SK-N-SH (cell line): ENCODE measurements around the gene FANCD2OS. TPM values are rescaled to one million over a fixed set of nuclear protein-coding genes. Genes with fewer than 3 reads are reported as not detected.

ENCODE experiments used
- CTCF ChIA-PET: fragments of 300-600, 350-600 bp; formaldehyde crosslinking; extraction: SDS; loops from one replicate; lab custom pipeline; 2021; lab: Yijun Ruan, JAX
- POLR2A ChIA-PET: fragments of 350-600 bp; sonication (Branson Sonifier 250); formaldehyde crosslinking; extraction: SDS; loops from one replicate; lab custom pipeline; 2020; ENCODE audit warnings: antibody characterized with exemption, inconsistent platforms; lab: Yijun Ruan, JAX
- DNase-seq: peaks from one replicate; pipeline ENCODE4 v3.0.0; 2012
- H2AFZ ChIP-seq: fragments of 200-600 bp; sonication (generic); 2 replicates; pipeline ENCODE4 v1.8.1; 2016; ENCODE audit warnings: antibody characterized with exemption, mild to moderate bottlenecking, low read depth
- H3F3A ChIP-seq: fragments of 200-600 bp; sonication (generic); replicated peaks from 2 replicates; pipeline ENCODE3; 2016; ENCODE audit warnings: antibody characterized with exemption, mild to moderate bottlenecking; ENCODE audit not compliant: insufficient read depth
- H3K27ac ChIP-seq, 2 experiments: fragments of 200-500 bp in 1 of 2; fragments of 200-600 bp in 1 of 2; sonication (Bioruptor generic) in 1 of 2; sonication (generic), shearing (Covaris generic) in 1 of 2; 2 replicates each; pipeline versions ENCODE4 v1.5.1 to v1.6.1; 2014 to 2016; ENCODE audit warnings: low read depth in 2 of 2, inconsistent platforms in 1 of 2, low read length in 1 of 2, mild to moderate bottlenecking in 1 of 2, mixed read lengths in 1 of 2
- H3K27me3 ChIP-seq: fragments of 200-600 bp; sonication (generic), shearing (Covaris generic); 2 replicates; pipeline ENCODE4 v1.6.1; 2016; ENCODE audit warnings: mixed run types; ENCODE audit not compliant: insufficient read depth
- H3K36me3 ChIP-seq, 2 experiments: fragments of 200-500 bp in 1 of 2; fragments of 200-600 bp in 1 of 2; sonication (Bioruptor generic) in 1 of 2; sonication (generic) in 1 of 2; replicated peaks in 1 of 2; 2 replicates each; pipeline versions ENCODE3 to v1.5.1; 2014 to 2016; ENCODE audit warnings: low read length in 1 of 2, mild to moderate bottlenecking in 1 of 2; ENCODE audit not compliant: insufficient read depth in 2 of 2, control insufficient read depth in 1 of 2
- H3K4me1 ChIP-seq, 2 experiments: fragments of 200-500 bp in 1 of 2; fragments of 200-600 bp in 1 of 2; sonication (Bioruptor generic) in 1 of 2; sonication (generic), shearing (Covaris generic) in 1 of 2; 2 replicates each; pipeline versions ENCODE4 v1.5.1 to v1.6.1; 2014 to 2016; ENCODE audit warnings: low read depth in 1 of 2, low read length in 1 of 2, mixed run types in 1 of 2; ENCODE audit not compliant: insufficient read depth in 2 of 2, control insufficient read depth in 1 of 2
- H3K4me2 ChIP-seq: fragments of 200-600 bp; sonication (generic), shearing (Covaris generic); 2 replicates; pipeline ENCODE4 v1.6.1; 2017; ENCODE audit warnings: mixed run types
- H3K4me3 ChIP-seq, 2 experiments: fragments of 200-500 bp in 1 of 2; fragments of 200-600 bp in 1 of 2; sonication (Bioruptor generic) in 1 of 2; sonication (generic), shearing (Covaris generic) in 1 of 2; 2 replicates each; pipeline versions ENCODE4 v1.5.1 to v1.8.1; 2014 to 2016; ENCODE audit warnings: low read depth in 2 of 2, inconsistent platforms in 1 of 2, low read length in 1 of 2, mild to moderate bottlenecking in 1 of 2, mixed read lengths in 1 of 2, moderate library complexity in 1 of 2
- H3K79me2 ChIP-seq: fragments of 200-600 bp; sonication (generic); 2 replicates; pipeline ENCODE4 v1.8.1; 2017; ENCODE audit warnings: mild to moderate bottlenecking; ENCODE audit not compliant: insufficient read depth
- H3K9ac ChIP-seq: fragments of 200-600 bp; sonication (generic); 2 replicates; pipeline ENCODE4 v1.6.1; 2017; ENCODE audit warnings: mixed run types
- H3K9me2 ChIP-seq: fragments of 200-600 bp; sonication (generic); 2 replicates; pipeline ENCODE4 v1.6.1; 2017; ENCODE audit warnings: mixed run types
- H3K9me3 ChIP-seq: fragments of 200-600 bp; sonication (generic); 2 replicates; pipeline ENCODE4 v1.6.1; 2017; ENCODE audit warnings: mixed run types, mild to moderate bottlenecking, moderate library complexity
- H4K20me1 ChIP-seq: fragments of 200-600 bp; sonication (generic); 2 replicates; pipeline ENCODE4 v1.6.1; 2017; ENCODE audit warnings: mild to moderate bottlenecking, mixed run types; ENCODE audit not compliant: insufficient read depth
- CHD2 ChIP-seq: fragments of 150-350 bp; IDR thresholded peaks from 2 replicates; pipeline ENCODE4 v1.6.1; 2018; ENCODE audit warnings: low read length; ENCODE audit not compliant: partially characterized antibody
- EP300 ChIP-seq, 2 experiments: IDR thresholded peaks; 2 replicates each; pipeline versions ENCODE4 v1.4.0 to v1.6.1; 2012; ENCODE audit warnings: borderline replicate concordance in 1 of 2, low read depth in 1 of 2, low read length in 1 of 2
- EZH2phosphoT487 ChIP-seq: fragments of 200-600 bp; sonication (generic); IDR thresholded peaks from 2 replicates; pipeline ENCODE4 v1.6.1; 2017; ENCODE audit warnings: low read depth, mixed run types, mild to moderate bottlenecking, antibody characterized with exemption, moderate library complexity, borderline replicate concordance
- FOXJ3 ChIP-seq: sonication (generic); formaldehyde crosslinking; IDR thresholded peaks from 2 replicates; pipeline ENCODE4 v1.5.1; 2020; ENCODE audit warnings: mild to moderate bottlenecking, missing genetic modification reagents
- FOXM1 ChIP-seq: IDR thresholded peaks from 2 replicates; pipeline ENCODE4 v1.4.0; 2012; ENCODE audit warnings: low read depth, mild to moderate bottlenecking
- JUND ChIP-seq: IDR thresholded peaks from 2 replicates; pipeline ENCODE4 v1.4.0; 2012
- MEF2A ChIP-seq: IDR thresholded peaks from 2 replicates; pipeline ENCODE4 v1.4.0; 2012; ENCODE audit warnings: low read depth, borderline replicate concordance
- NFIC ChIP-seq: IDR thresholded peaks from 2 replicates; pipeline ENCODE4 v1.4.0; 2012; ENCODE audit warnings: borderline replicate concordance
- NRF1 ChIP-seq: IDR thresholded peaks from 2 replicates; pipeline ENCODE4 v1.6.1; 2012; ENCODE audit warnings: low read depth, mild to moderate bottlenecking, low read length
- POLR2AphosphoS5 ChIP-seq: IDR thresholded peaks from 2 replicates; pipeline ENCODE4 v1.6.1; 2012; ENCODE audit warnings: low read depth, low read length
- RFX5 ChIP-seq: IDR thresholded peaks from 2 replicates; pipeline ENCODE4 v1.6.1; 2012; ENCODE audit warnings: mild to moderate bottlenecking, improper control_type of control experiment, low read length
- TCF12 ChIP-seq: IDR thresholded peaks from 2 replicates; pipeline ENCODE4 v1.4.0; 2012
- TEAD4 ChIP-seq: IDR thresholded peaks from 2 replicates; pipeline ENCODE4 v1.4.0; 2012; ENCODE audit warnings: mild to moderate bottlenecking, borderline replicate concordance; ENCODE audit not compliant: insufficient read depth
- YY1 ChIP-seq: IDR thresholded peaks from 2 replicates; pipeline ENCODE4 v1.4.0; 2012; ENCODE audit warnings: low read depth, mild to moderate bottlenecking
- WGBS: methylation state at CpG from one replicate; pipeline ENCODE4 v1.1.6; 2017; ENCODE audit warnings: low lambda C conversion rate; 5-methylcytosine and 5-hydroxymethylcytosine counted together
- polyA plus RNA-seq, 3 experiments: library from polyadenylated mRNA; depleted of rRNA; stranded (reverse); fragments of >200 nt; gene quantifications; 2 replicates each; pipeline ENCODE4 v1.2.3, GENCODE V29; 2012
- TF ChIP-seq, protein P1 (sequence below): fragments of 200-600 bp; sonication (generic); IDR thresholded peaks from 2 replicates; pipeline ENCODE4 v1.6.1; 2017; ENCODE audit warnings: antibody characterized with exemption, mild to moderate bottlenecking, moderate library complexity
- TF ChIP-seq, protein P2 (sequence below): IDR thresholded peaks from 2 replicates; pipeline ENCODE4 v1.6.1; 2012; ENCODE audit warnings: mild to moderate bottlenecking, low read depth, low read length, moderate library complexity
- TF ChIP-seq, protein P3 (sequence below): IDR thresholded peaks from 2 replicates; pipeline ENCODE4 v1.4.0; 2012; ENCODE audit warnings: low read depth, borderline replicate concordance
- TF ChIP-seq, protein P4 (sequence below): fragments of 150-350 bp; IDR thresholded peaks from 2 replicates; pipeline ENCODE4 v1.6.1; 2016; ENCODE audit warnings: mild to moderate bottlenecking, low read depth, low read length
- TF ChIP-seq, protein P5 (sequence below): IDR thresholded peaks from 2 replicates; pipeline ENCODE4 v1.4.0; 2012; ENCODE audit warnings: low read depth
- TF ChIP-seq, protein P6 (sequence below): IDR thresholded peaks from 2 replicates; pipeline ENCODE4; 2012

Gene FANCD2OS
- polyA plus RNA-seq, 1 of the 3 experiments (the other 2 are of a cell fraction): not detected

DNA sequence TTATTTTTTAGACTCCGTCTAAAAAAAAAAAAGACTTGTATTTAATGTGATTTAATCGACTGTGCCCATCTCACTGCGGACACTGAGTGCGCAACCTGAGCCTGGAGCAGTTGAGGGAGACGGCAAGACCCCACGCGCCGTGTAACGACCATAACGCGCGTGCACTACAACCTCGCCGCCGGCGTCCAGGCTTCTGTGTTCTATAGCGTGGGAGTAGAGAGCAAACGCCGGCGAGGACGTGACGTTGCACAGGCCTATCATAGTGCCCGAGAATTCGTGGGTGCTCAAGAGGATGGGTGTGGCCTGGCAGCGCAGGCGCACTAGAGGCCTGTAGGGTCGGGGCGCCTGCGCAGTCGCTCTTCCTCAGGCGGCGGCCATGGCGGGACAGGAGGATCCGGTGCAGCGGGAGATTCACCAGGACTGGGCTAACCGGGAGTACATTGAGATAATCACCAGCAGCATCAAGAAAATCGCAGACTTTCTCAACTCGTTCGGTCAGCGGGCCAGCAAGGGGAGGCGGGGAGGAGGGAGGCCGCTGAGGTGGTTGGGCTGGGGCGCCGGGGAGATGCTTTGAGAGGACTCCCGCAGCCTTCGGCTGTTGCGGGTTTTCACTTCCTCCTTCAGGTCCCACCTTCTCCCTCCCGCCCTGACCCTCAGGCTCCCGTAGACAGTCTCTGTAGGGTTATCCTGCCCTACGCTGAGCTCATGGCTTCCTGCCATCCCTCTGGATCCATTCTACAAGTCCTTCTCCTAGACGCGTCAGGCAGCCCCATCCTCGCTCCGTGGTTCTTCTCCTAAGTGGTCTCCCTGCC lies 7.5 kb upstream of the FANCD2OS start, which contains the start of gene BRK1:
TSS of gene BRK1 (plus strand) at position 350 of the 812 bp plus-strand sequence. CDS start at position 377, 27 bp downstream.
- ChIA-PET POLR2A (interaction anchor here (0.5 to 0.8 kb wide), 3 partner anchors 9 to 182 kb away, joined by 3 read pairs; partner anchors contain the start of genes CRELD1 and VHL), CTCF (interaction anchor here (0.6 to 1.1 kb wide), 2 partner anchors 14 to 26 kb away, joined by 3 read pairs; partner anchors contain the start of gene VHL)
- Histone ChIP-seq H3K4me3 (peak within 1 kb of the TSS; percentile 72 to 73), H3K36me3 (peaks cover 3 to 8% of the 10 kb centered on the region in 2 experiments), H4K20me1 (peaks cover 29% of the 10 kb centered on the region), H3K27me3 (no peaks in the 10 kb centered on the region), H3F3A (no peaks in the 10 kb centered on the region), H3K9me2 (no peaks in the 10 kb centered on the region), H3K27ac (peak within 1 kb of the TSS; percentile 78 to 88), H3K79me2 (peaks cover 50% of the 10 kb centered on the region), H3K4me2 (peak within 1 kb of the TSS; percentile 80), H3K4me1 (peaks cover 7 to 10% of the 10 kb centered on the region in 2 experiments; a peak in 3 of 4 replicates), H3K9me3 (no peaks in the 10 kb centered on the region), H2AFZ (peak within 1 kb of the TSS; percentile 94), H3K9ac (peak within 1 kb of the TSS; percentile 75)
- DNase-seq: peak; percentile 98
- 3% methylated on average over 34 of the region's 54 CpGs for WGBS
- TF ChIP-seq NRF1 (peak; percentile 92), TEAD4 (no peak), NFIC (no peak), MEF2A (no peak), TCF12 (no peak), JUND (no peak), EP300 (IDR thresholded peaks at IDR 0.05; ENCODE audit: borderline replicate concordance in 1 of 2, low read depth in 1 of 2, low read length in 1 of 2) (no peak), CHD2 (peak; percentile 69), EZH2phosphoT487 (no peak), FOXM1 (no peak), FOXJ3 (no peak), RFX5 (no peak), POLR2AphosphoS5 (peak; percentile 97), YY1 (peak; percentile 88)
- TF ChIP-seq, protein P1, sequence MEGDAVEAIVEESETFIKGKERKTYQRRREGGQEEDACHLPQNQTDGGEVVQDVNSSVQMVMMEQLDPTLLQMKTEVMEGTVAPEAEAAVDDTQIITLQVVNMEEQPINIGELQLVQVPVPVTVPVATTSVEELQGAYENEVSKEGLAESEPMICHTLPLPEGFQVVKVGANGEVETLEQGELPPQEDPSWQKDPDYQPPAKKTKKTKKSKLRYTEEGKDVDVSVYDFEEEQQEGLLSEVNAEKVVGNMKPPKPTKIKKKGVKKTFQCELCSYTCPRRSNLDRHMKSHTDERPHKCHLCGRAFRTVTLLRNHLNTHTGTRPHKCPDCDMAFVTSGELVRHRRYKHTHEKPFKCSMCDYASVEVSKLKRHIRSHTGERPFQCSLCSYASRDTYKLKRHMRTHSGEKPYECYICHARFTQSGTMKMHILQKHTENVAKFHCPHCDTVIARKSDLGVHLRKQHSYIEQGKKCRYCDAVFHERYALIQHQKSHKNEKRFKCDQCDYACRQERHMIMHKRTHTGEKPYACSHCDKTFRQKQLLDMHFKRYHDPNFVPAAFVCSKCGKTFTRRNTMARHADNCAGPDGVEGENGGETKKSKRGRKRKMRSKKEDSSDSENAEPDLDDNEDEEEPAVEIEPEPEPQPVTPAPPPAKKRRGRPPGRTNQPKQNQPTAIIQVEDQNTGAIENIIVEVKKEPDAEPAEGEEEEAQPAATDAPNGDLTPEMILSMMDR: no peak
- TF ChIP-seq, protein P2, sequence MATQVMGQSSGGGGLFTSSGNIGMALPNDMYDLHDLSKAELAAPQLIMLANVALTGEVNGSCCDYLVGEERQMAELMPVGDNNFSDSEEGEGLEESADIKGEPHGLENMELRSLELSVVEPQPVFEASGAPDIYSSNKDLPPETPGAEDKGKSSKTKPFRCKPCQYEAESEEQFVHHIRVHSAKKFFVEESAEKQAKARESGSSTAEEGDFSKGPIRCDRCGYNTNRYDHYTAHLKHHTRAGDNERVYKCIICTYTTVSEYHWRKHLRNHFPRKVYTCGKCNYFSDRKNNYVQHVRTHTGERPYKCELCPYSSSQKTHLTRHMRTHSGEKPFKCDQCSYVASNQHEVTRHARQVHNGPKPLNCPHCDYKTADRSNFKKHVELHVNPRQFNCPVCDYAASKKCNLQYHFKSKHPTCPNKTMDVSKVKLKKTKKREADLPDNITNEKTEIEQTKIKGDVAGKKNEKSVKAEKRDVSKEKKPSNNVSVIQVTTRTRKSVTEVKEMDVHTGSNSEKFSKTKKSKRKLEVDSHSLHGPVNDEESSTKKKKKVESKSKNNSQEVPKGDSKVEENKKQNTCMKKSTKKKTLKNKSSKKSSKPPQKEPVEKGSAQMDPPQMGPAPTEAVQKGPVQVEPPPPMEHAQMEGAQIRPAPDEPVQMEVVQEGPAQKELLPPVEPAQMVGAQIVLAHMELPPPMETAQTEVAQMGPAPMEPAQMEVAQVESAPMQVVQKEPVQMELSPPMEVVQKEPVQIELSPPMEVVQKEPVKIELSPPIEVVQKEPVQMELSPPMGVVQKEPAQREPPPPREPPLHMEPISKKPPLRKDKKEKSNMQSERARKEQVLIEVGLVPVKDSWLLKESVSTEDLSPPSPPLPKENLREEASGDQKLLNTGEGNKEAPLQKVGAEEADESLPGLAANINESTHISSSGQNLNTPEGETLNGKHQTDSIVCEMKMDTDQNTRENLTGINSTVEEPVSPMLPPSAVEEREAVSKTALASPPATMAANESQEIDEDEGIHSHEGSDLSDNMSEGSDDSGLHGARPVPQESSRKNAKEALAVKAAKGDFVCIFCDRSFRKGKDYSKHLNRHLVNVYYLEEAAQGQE: no peak
- TF ChIP-seq, protein P3, sequence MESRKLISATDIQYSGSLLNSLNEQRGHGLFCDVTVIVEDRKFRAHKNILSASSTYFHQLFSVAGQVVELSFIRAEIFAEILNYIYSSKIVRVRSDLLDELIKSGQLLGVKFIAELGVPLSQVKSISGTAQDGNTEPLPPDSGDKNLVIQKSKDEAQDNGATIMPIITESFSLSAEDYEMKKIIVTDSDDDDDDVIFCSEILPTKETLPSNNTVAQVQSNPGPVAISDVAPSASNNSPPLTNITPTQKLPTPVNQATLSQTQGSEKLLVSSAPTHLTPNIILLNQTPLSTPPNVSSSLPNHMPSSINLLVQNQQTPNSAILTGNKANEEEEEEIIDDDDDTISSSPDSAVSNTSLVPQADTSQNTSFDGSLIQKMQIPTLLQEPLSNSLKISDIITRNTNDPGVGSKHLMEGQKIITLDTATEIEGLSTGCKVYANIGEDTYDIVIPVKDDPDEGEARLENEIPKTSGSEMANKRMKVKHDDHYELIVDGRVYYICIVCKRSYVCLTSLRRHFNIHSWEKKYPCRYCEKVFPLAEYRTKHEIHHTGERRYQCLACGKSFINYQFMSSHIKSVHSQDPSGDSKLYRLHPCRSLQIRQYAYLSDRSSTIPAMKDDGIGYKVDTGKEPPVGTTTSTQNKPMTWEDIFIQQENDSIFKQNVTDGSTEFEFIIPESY: 0 out of 2 replicates have a peak, but pooled peaks have one; percentile 13
- TF ChIP-seq, protein P4, sequence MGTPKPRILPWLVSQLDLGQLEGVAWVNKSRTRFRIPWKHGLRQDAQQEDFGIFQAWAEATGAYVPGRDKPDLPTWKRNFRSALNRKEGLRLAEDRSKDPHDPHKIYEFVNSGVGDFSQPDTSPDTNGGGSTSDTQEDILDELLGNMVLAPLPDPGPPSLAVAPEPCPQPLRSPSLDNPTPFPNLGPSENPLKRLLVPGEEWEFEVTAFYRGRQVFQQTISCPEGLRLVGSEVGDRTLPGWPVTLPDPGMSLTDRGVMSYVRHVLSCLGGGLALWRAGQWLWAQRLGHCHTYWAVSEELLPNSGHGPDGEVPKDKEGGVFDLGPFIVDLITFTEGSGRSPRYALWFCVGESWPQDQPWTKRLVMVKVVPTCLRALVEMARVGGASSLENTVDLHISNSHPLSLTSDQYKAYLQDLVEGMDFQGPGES: no peak
- TF ChIP-seq, protein P5, sequence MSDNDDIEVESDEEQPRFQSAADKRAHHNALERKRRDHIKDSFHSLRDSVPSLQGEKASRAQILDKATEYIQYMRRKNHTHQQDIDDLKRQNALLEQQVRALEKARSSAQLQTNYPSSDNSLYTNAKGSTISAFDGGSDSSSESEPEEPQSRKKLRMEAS: peak; percentile 91
- TF ChIP-seq, protein P6, sequence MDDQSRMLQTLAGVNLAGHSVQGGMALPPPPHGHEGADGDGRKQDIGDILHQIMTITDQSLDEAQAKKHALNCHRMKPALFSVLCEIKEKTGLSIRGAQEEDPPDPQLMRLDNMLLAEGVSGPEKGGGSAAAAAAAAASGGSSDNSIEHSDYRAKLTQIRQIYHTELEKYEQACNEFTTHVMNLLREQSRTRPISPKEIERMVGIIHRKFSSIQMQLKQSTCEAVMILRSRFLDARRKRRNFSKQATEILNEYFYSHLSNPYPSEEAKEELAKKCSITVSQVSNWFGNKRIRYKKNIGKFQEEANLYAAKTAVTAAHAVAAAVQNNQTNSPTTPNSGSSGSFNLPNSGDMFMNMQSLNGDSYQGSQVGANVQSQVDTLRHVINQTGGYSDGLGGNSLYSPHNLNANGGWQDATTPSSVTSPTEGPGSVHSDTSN: no peak
